UCSD-AML1 (cell line): Measurements from ENCODE around the gene CXCL6.
A peak's percentile ranks its signal among the peaks of the same experiment; 100 is the strongest.

Experiments
- DNase-seq: peaks from one replicate; lab custom pipeline; 2025; ENCODE audit not compliant: unreplicated experiment; lab: John Stamatoyannopoulos, UW

The CXCL6 gene

GRCh38 chr4:73865431-73866096, 29.1 kb downstream of the CXCL6 start:
- no peak for DNase-seq

DNA sequence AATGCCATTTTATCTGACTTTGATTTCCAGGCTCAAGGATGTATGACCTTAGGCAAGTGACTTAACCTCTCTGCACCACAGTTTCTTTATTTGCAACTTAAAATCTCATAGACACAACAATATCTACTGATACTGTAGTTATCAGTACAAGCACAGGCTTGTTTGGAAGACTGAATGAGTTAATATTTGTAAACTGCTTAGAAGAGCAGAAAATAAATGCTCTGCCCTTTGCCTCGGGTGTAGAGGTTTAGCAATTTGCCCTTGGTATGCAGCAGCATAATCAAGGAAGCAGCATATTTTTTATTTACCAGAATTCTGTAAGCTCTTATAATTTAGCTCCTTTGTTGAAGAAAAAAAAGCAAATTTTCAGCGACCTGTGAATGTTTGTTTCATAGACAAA, 29.8 kb downstream of the CXCL6 start:
- DNase-seq: no peak

- DNase-seq: peak; percentile 13
Measured at GRCh38 chr4:73867783-73868182, 31.3 kb downstream of the CXCL6 start.

DNA sequence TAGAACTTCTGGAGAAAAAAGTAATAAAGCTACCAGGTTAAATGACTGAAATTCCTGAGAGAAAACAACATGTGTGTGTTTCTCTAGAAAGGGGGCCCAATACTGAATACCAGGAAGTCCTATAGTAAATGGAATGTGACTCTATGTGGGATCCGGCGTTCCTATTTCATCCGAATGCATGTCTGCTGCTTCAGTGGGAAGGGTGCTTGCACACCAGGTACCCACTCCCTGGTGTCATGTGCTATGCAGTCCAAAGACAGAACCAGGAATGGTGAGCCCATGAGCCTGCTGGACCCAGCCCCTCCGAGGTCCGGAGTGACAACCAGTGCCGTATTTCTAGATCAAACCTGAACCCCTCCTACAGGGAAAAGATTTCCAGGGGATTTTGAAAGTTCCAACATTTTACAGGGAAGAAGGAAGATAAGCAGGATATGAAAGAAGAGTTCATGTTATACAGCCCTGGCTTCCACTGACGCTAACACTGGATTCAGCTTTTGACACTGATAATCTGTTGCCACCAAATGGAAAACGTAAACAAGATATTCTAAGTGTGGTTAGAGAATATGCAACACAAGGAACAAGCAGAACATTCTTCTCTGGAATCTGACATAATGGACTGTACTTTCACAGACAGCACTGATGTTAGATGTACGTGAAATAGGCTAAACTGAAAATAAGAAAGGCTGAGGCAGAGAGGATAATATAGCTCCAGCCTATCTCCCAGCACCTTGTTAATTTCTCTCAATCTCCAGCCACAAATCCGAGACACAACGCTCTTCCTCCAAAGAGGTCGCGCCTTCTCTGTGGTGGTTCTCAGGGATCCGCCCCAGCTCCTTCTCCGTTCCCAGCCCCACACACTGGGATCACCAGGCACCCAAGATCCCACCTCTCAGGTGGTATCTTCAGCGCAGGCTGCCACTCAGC, 32.0 kb downstream of the CXCL6 start:
- peak; percentile 20 for DNase-seq

GRCh38 chr4:73869130-73870055, 32.9 kb downstream of the CXCL6 start, which contains the start of gene CXCL1:
Gene CXCL1, plus strand, starts transcription at chr4:73869393. Its CDS starts 78 bp downstream, at chr4:73869471.
- peak; percentile 82 for DNase-seq

- peak; percentile 62 for DNase-seq
Measured at GRCh38 chr4:73870260-73870659, 33.8 kb downstream of the CXCL6 start.

DNA sequence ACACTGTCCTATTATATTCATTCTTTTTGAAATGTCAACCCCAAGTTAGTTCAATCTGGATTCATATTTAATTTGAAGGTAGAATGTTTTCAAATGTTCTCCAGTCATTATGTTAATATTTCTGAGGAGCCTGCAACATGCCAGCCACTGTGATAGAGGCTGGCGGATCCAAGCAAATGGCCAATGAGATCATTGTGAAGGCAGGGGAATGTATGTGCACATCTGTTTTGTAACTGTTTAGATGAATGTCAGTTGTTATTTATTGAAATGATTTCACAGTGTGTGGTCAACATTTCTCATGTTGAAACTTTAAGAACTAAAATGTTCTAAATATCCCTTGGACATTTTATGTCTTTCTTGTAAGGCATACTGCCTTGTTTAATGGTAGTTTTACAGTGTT, 34.3 kb downstream of the CXCL6 start:
- DNase-seq: peak; percentile 13

GRCh38 chr4:73871511-73872310, 35.2 kb downstream of the CXCL6 start:
- peak; percentile 13 for DNase-seq

GRCh38 chr4:73872316-73873108, 36.0 kb downstream of the CXCL6 start:
- DNase-seq: peak; percentile 31

DNA sequence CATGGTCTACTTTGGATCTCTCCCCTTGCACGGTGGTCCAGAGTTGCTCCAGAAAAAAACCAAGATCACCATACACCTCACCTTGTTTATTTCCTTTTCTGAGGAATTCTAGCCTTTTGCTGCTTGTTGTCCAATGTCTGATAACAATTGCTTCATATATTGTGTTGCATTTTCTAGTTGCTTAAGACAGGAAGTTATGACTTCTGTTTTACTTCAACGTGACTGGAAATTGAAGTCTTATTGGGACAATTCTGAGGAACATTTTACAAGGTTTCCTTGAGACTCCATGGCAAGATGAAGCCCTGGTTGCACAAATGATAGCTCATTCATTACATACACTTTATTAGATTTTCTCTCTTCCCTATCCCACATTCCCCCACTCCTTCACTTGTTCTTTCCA, 37.9 kb downstream of the CXCL6 start:
- DNase-seq: no peak

GRCh38 chr4:73875401-73875800, 38.9 kb downstream of the CXCL6 start:
- no peak for DNase-seq

- no peak for DNase-seq
Measured at GRCh38 chr4:73883306-73883705, 46.8 kb downstream of the CXCL6 start.

DNA sequence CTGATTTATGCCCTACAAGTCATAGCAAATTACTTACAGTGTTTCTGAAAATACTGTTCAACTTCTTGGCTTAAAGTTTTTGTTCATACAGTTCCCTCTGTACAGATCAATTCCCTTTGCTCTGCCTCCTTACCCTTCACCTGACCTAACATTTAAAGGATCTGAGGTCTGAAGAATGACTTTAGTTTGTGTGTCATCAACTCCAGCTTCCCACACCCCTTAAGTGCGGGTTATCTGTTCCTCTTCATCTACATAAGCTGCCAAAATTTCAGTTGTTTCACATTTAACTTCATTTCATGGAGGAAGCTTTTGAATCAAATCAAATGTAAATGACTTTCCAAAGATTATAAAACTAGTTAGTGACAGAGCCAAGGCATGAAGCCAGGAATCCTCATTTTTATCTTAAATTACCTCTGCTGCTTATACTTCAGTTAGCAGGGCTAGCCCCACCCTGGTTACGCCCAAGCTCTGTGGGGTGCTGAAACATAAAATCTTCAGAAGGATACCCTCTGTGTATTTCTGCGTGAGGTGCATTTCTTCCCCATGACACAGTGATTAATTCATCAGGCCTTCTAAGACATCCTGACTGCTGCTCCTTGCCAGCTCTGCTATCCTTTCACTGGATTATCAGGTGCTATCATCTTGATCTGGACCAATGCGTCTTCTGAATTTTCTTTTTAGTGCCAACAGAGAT, 49.2 kb downstream of the CXCL6 start:
- DNase-seq: no peak
